SK-N-MC (cell line): ENCODE results near the gene RAB9B.

Source experiments
- EZH2 ChIP-seq: fragments of 200-600 bp; sonication (generic); IDR thresholded peaks from one replicate; pipeline ENCODE4 v1.6.1; 2017; ENCODE audit warnings: antibody characterized with exemption
- FOXP2 ChIP-seq: optimal IDR thresholded peaks from 2 replicates; pipeline ENCODE3; 2011; ENCODE audit warnings: mild to moderate bottlenecking, moderate library complexity; ENCODE audit not compliant: insufficient read depth; ENCODE audit errors: extremely low read length, control extremely low read depth

DNA sequence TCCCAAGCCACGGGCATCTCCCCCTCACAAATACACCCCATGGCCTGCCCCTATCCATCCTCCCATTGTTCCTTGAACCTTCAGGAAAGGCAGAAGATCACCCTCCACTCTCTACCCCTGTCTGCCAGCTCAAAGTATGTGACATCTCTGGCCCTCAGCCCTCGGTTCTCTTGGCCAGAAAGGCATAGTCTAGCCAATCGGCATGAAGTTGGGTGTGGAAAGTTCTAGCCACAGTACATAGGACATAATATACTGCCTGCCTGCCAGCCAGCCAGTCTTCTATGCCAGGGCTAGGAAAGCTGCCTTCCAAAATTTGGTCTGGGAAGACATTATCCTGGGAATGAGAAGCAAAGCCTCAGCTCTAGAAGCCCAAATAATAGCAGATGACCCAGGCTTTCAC, 58.6 kb downstream of the RAB9B start:
- TF ChIP-seq EZH2, result no peak
- no peak for TF ChIP-seq FOXP2
